LoVo (cell line): ENCODE results near the gene FAM43B.
A peak's percentile ranks its signal among the peaks of the same experiment; 100 is the strongest.

Source experiments
- DNase-seq: peaks from one replicate; pipeline ENCODE4 v3.0.0-alpha.2; 2016; ENCODE audit warnings: low spot score

The FAM43B gene

DNA sequence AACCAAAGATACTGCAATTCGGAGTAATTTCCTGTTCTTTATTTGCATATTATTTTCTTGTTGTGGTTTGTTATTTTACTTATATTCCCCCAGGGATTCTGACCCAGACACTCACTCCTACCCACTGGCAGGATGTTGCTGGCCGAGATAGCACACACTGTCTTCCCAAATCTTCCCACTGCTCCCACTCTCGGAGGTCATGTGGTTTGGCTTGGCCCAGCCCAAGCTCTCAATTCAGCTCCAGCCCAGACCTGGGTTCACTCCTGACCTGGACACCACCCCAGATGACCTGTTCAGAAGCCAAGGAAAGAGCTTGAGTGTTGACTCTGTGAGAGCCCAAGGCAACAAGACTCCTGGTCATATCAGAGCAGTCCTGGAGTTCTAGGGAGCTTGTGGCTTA, 1.2 kb upstream of the FAM43B start:
- DNase-seq = no peak

DNA sequence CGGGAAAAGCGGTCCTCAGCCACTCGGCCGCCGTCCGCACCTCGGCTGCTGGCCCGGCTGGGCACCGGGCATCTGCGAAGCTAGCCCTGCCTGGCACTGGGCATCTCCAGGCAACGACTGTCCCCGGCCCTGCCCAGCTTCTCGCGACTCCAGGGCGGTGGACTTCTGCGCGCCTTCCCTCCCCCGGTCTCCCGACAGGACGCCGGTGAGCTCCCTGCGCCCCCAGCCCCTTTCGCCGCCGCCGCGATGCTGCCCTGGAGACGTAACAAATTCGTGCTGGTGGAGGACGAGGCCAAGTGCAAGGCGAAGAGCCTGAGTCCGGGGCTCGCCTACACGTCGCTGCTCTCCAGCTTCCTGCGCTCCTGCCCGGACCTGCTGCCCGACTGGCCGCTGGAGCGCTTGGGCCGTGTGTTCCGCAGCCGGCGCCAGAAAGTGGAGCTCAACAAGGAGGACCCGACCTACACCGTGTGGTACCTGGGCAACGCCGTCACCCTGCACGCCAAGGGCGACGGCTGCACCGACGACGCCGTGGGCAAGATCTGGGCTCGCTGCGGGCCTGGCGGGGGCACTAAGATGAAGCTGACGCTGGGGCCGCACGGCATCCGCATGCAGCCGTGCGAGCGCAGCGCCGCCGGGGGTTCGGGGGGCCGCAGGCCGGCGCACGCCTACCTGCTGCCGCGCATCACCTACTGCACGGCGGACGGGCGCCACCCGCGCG, 514 bp downstream of the FAM43B start:
- no peak for DNase-seq

- no peak for DNase-seq
These were observed 2.8 kb downstream of the FAM43B start for GRCh38 chr1:20555025-20555757.

- DNase-seq = no peak
These were observed 3.4 kb downstream of the FAM43B start for GRCh38 chr1:20555758-20556120.

- DNase-seq = no peak
These were observed 5.8 kb downstream of the FAM43B start for GRCh38 chr1:20558191-20558590.

- DNase-seq = no peak
These were observed 8.6 kb downstream of the FAM43B start for GRCh38 chr1:20560966-20561365.

DNA sequence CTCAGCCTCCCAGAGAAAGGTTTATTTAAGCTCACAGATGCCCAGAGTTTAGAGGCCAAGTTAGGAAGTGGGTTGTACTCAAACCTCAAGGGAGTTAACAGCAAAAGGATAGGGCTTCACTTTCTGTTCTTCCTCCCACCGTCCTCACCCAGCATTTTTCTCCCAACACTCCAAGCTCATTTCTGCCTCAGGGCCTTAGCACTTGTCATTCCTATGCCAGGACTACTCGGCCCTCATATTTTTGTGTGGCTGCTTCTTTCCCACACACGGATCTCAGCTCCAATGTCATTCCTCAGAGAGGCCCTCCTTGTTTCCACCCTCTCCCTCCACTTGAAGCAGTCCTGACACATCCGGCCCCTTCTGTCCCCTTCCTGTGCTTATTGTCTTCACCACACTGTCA, 12.9 kb downstream of the FAM43B start:
- no peak for DNase-seq

DNA sequence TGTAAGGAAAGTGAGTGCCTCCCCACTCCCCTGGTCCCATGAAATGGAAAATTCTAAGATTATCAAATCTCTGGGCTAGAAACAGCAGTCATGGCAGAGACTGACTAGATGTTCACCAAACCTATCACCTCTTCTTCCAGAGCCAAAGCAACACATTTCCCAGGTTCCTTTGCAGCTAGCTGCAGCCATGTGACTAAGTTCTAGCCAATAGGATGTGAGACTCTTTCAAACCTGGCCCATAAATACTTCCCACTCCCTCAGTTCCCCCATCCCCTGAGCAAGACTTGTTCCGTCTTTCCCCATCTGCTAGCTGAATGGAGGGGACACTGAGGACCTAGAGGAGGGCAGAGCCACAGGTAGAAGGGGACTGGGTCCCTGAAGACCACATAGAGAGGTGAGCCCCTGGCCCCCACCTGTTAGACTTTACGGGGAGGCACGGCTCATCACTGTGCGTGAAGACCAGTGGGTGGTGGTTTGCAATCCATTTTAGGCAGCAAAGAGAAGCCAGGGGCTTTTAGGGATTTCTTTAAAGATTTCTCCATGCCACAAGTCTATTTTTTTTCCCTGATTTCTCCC, 17.2 kb downstream of the FAM43B start:
- DNase-seq = no peak

DNA sequence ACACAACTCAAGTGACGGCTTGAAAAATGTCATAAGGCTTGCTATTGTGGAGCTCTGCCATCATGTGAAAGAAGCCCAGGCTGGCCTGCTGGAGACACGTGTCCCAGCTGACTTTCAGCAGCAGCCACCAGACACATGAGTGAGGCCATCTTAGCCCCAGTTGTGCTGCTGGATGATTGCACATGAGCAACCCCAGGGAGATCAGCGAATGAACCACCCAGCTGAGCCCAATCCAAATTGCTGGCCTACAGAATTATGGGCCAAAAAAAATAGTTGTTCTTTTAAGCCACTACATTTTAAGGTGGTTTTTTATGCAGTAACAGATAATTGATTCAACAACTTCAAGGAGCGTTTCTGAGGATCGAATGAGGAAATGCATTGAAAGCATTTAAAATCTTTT, 19.1 kb downstream of the FAM43B start:
- no peak for DNase-seq

DNA sequence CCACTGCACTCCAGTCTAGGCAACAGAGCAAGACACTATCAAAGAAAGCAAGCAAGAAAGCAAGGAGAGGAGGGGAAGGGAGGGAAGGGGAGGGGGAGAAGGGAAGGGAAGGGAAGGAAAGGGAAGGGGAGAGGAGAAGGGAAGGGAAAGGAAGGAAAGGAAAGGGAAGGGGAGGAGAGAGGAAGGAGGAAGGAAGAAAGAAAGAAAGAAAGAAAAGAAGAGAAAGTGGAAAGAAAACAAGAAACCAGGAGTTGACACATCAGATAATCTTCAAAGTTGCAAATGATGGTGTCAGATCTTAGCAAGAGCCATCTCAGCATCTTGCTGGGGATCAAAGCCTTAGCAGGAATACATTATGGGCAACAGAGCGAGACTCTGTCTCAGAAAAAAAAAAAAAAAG, 21.6 kb downstream of the FAM43B start:
- no peak for DNase-seq

- DNase-seq = peak; percentile 74
These were observed 22.5 kb downstream of the FAM43B start for GRCh38 chr1:20574686-20575540.

DNA sequence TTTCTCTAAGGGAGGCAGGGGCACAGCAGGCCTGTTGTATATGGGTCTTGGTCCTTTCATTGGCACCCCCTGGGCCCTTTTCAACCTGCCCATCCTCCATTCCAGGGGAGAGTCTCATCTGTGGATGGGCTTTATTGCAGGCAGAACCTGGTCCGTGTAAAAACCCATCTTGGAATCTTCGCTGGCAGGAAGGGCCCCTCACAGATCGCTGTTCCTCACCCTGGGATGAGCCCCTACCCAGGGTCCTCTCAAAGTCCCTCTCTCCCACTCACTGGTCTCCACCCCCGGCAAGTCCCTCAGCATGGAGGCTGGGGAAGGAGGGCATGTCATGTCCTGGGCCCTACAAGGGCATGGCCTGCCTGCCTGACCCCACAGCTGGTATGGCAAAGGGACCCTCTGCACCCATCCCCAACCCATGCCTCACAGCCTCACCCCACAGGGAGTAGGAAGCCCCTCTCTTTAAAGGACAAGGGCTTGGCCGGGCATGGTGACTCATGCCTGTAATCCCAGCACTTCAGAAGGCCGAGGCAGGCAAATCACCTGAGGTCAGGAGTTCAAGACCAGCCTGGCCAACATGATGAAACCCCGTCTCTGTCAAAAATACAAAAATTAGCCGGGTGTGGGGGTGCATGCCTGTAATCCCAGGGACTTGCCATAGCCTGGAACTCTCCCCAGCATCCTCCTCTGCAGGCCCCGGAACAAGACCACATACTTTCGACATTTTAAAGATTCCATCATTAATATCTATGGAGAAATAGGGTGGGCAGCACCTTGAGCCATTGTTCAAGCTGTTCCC, 23.4 kb downstream of the FAM43B start:
- DNase-seq = no peak

GRCh38 chr1:20578062-20578461, 25.7 kb downstream of the FAM43B start:
- no peak for DNase-seq

- DNase-seq = no peak
These were observed 26.5 kb downstream of the FAM43B start for GRCh38 chr1:20578721-20579395.

DNA sequence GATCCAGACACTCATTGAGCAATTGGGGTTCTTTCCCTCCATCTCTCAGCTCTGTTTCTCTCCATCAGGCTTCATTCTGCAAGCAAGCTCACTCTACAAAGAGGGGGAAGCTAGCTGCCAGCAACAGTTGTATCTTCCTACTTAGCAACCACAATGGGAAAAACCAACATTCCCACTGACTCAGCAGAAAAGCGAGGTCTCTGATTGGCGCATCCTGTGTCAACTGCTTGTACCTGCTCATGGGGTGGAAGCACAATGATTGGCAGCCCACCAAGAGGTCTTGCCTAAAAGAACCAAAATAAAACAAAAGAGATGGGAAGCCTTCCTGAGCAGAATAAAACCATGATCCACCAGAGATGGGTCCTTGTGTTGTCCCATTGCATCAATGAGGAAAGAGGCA, 32.5 kb downstream of the FAM43B start:
- DNase-seq = no peak

- DNase-seq = no peak
These were observed 34.7 kb downstream of the FAM43B start for GRCh38 chr1:20586953-20587660.

DNA sequence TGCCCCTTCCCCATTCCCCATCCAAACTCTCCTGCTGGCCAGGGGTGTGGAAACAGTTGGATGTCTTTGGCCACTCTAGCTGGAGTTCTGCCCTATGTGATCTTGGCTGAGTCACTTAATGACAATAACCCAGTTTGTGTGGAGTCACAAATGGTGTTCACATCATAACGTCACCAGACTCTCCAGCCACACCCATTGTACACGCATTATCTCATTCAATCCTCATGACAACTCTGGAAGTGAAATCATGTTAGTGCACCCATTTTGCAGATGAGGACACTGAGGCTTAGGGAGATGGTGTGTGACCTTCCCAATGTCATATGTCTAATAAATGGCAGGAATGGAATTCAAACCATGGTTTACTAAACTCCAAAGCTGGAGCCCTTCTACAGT, 35.3 kb downstream of the FAM43B start:
- DNase-seq = no peak

DNA sequence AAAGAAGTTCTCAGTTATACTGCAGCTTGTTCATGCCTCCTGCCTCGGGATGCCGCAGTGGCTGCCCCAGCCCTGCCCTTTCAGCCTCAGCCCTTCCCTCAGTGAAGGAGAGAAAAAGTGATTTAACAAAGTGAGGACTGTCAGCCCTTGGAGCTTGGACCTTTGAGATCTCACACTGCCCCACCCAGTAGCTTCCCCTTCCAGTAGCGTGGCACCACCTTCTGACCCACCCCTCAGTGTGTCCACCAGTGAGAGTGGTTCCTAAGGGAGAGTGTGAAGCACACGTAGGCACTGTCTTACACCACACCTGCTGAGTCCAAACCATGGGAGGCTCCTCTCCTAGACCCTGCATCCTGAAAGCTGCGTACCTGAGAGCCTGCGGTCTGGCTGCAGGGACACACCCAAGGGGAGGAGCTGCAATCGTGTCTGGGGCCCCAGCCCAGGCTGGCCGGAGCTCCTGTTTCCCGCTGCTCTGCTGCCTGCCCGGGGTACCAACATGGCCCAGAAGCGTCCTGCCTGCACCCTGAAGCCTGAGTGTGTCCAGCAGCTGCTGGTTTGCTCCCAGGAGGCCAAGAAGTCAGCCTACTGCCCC, 36.4 kb downstream of the FAM43B start, which contains the start of gene CDA:
Gene CDA (plus strand): TSS at position 464 of the 592 bp plus-strand sequence. CDS start 33 bp downstream, at position 497.
- peak; percentile 70 for DNase-seq

GRCh38 chr1:20589331-20590278, 37.2 kb downstream of the FAM43B start:
- no peak for DNase-seq
